GM12878 (cell line): ENCODE data around the gene ITSN2. TPM values are rescaled to one million over a fixed set of nuclear protein-coding genes. Genes with fewer than 3 reads are reported as not detected.

ENCODE experiments used
- ATAC-seq: fragments of 200-7000 bp; cut with Tn5 transposase; 3 replicates; pipeline ENCODE4 v1.9.1; 2020; ENCODE audit warnings: mild to moderate bottlenecking, moderate library complexity
- BruUV-seq: library from RNA; stranded (reverse); fragments of 400-500 nt; replicated peaks from 2 replicates; lab custom pipeline; 2021; lab: Mats Ljungman, UMichigan
- CTCF ChIA-PET: fragments of 300-600 bp; sonication (Branson Sonifier 250); formaldehyde crosslinking; extraction: SDS; loops from one replicate; lab custom pipeline; 2021; ENCODE audit warnings: inconsistent platforms; lab: Yijun Ruan, JAX
- POLR2A ChIA-PET: fragments of 350-600 bp; formaldehyde crosslinking; extraction: SDS; loops from one replicate; lab custom pipeline; 2021; ENCODE audit warnings: inconsistent platforms; lab: Charles Lee
- RAD21 ChIA-PET: fragments of 300-600 bp; sonication (Branson Sonifier 250); formaldehyde crosslinking; loops from one replicate; lab custom pipeline; 2023; ENCODE audit warnings: antibody characterized with exemption; ENCODE audit not compliant: unreplicated experiment; lab: Charles Lee
- SMC1A ChIA-PET: fragments of 300-600 bp; sonication (Branson Sonifier 250); formaldehyde crosslinking; loops from one replicate; lab custom pipeline; 2023; ENCODE audit not compliant: unreplicated experiment, uncharacterized antibody; lab: Charles Lee
- DNase-seq: peaks from one replicate; pipeline ENCODE4 v3.0.0-alpha.2; 2011; ENCODE audit warnings: low read depth, low spot score
- FAIRE-seq: peaks from 3 replicates; lab custom pipeline; 2011; peaks lifted over from hg19 to GRCh38; lab: Jason Lieb, UNC
- H2AFZ ChIP-seq: 2 replicates; pipeline ENCODE4 v1.6.0; 2011; ENCODE audit warnings: low read depth, low read length, control low read depth; ENCODE audit not compliant: control insufficient read depth
- H3K27ac ChIP-seq: 2 replicates; pipeline ENCODE4 v1.5.1; 2011; ENCODE audit warnings: control low read depth; ENCODE audit not compliant: control insufficient read depth, insufficient read depth
- H3K27me3 ChIP-seq, 2 experiments: replicated peaks in 1 of 2; 2 replicates each; pipeline versions ENCODE4 v1.6.0 to v1.6.1; 2011; ENCODE audit warnings: low read length in 1 of 2; ENCODE audit not compliant: control insufficient read depth in 2 of 2, insufficient read depth in 2 of 2
- H3K36me3 ChIP-seq, 2 experiments: 2 replicates each; pipeline ENCODE4 v1.5.1; 2011; ENCODE audit warnings: low read length in 1 of 2; ENCODE audit not compliant: control insufficient read depth in 2 of 2, insufficient read depth in 2 of 2
- H3K4me1 ChIP-seq: 2 replicates; pipeline ENCODE4 v1.6.1; 2011; ENCODE audit warnings: mild to moderate bottlenecking, low read length, moderate library complexity, mixed read lengths; ENCODE audit not compliant: control insufficient read depth, insufficient read depth
- H3K4me2 ChIP-seq: 2 replicates; pipeline ENCODE4 v1.6.0; 2011; ENCODE audit warnings: control low read depth; ENCODE audit not compliant: control insufficient read depth, insufficient read depth
- H3K4me3 ChIP-seq: fragments of 200-600 bp; sonication (generic); 2 replicates; pipeline ENCODE4 v1.5.1; 2016
- H3K79me2 ChIP-seq: 2 replicates; pipeline ENCODE4 v1.6.0; 2011; ENCODE audit warnings: low read length; ENCODE audit not compliant: control insufficient read depth, insufficient read depth
- H3K9ac ChIP-seq: 2 replicates; pipeline ENCODE4 v1.8.0; 2011; ENCODE audit warnings: low read length, control low read depth, mixed read lengths; ENCODE audit not compliant: control insufficient read depth, insufficient read depth
- H3K9me3 ChIP-seq: replicated peaks from 3 replicates; pipeline ENCODE4 v1.5.1; 2011; ENCODE audit warnings: mild to moderate bottlenecking, low read length; ENCODE audit not compliant: control insufficient read depth, insufficient read depth
- H4K20me1 ChIP-seq: 2 replicates; pipeline ENCODE4 v1.6.0; 2011; ENCODE audit not compliant: control insufficient read depth, insufficient read depth
- EZH2 ChIP-seq: IDR thresholded peaks from 2 replicates; pipeline ENCODE4 v1.6.1; 2012; ENCODE audit warnings: low read depth, mild to moderate bottlenecking, control low read depth, inconsistent platforms, low read length, borderline replicate concordance; ENCODE audit not compliant: control insufficient read depth
- NFYA ChIP-seq: IDR thresholded peaks from 2 replicates; pipeline ENCODE4 v1.6.1; 2011; ENCODE audit warnings: low read depth, mild to moderate bottlenecking, low read length, improper control_type of control experiment, borderline replicate concordance
- NRF1 ChIP-seq: conservative IDR thresholded peaks from 2 replicates; pipeline ENCODE4 v1.6.1; 2011; ENCODE audit warnings: mild to moderate bottlenecking, low read depth, low read length, improper control_type of control experiment
- POLR2AphosphoS2 ChIP-seq: IDR thresholded peaks from 2 replicates; pipeline ENCODE4 v1.6.1; 2011; ENCODE audit warnings: low read depth, mild to moderate bottlenecking, low read length, improper control_type of control experiment, moderate library complexity
- POU2F2 ChIP-seq: IDR thresholded peaks from 3 replicates; pipeline ENCODE4 v1.6.1; 2011; ENCODE audit warnings: low read depth, mild to moderate bottlenecking, low read length, borderline replicate concordance
- SIX5 ChIP-seq: IDR thresholded peaks from 2 replicates; pipeline ENCODE4 v1.6.1; 2011; ENCODE audit warnings: mild to moderate bottlenecking, low read depth, low read length, moderate library complexity; ENCODE audit not compliant: severe bottlenecking
- YY1 ChIP-seq: IDR thresholded peaks from 2 replicates; pipeline ENCODE4 v1.6.1; 2011; ENCODE audit warnings: low read depth, mild to moderate bottlenecking, low read length
- ZSCAN29 ChIP-seq: fragments of 450-650 bp; IDR thresholded peaks from 2 replicates; pipeline ENCODE4 v1.6.1; 2017; ENCODE audit warnings: mild to moderate bottlenecking, moderate library complexity
- WGBS: methylation state at CpG from one replicate; pipeline ENCODE4 v1.1.6; 2016; ENCODE audit warnings: low lambda C conversion rate; ENCODE audit not compliant: insufficient replicate concordance, insufficient coverage; ENCODE audit errors: missing lambda C conversion rate; 5-methylcytosine and 5-hydroxymethylcytosine counted together
- in situ Hi-C: fragments of 300-500 bp; cut with MboI; formaldehyde crosslinking; loops from 9 replicates; pipeline ENCODE4 v1.14.3; 2018; ENCODE audit warnings: mixed read lengths
- intact Hi-C: fragments of 100-400 bp; cut with micrococcal nuclease; formaldehyde crosslinking; loops from one replicate; pipeline ENCODE4 v1.14.2; 2022; ENCODE audit not compliant: unreplicated experiment
- polyA plus RNA-seq, 11 experiments: library from polyadenylated mRNA; depleted of rRNA in 4 of 11; unstranded in 6 of 11; stranded (reverse) in 5 of 11; fragments of >200 nt; fragmentation: Nextera tagmentation in 4 of 11; fragmentation: Illumina TruSeq in 1 of 11; extraction: Ambion mirVana in 4 of 11; extraction: Trizol in 1 of 11; gene quantifications; 1 replicate in 1 of 11; 2 replicates in 10 of 11; pipeline versions ENCODE4 v1.2.1 to v1.2.3, GENCODE V29; 2011 to 2016; ENCODE audit warnings: inconsistent platforms in 2 of 11, missing spikeins in 2 of 11, low read depth in 1 of 11
- total RNA-seq, 4 experiments: library from RNA; depleted of rRNA in 3 of 4; stranded (reverse); fragments of >200 nt in 3 of 4; fragmentation: Illumina TruSeq in 1 of 4; extraction: Trizol in 1 of 4; gene quantifications; 2 replicates each; pipeline versions ENCODE4 v1.2.1 to v1.2.3, GENCODE V29; 2013 to 2021
- TF ChIP-seq, protein P1 (sequence below): IDR thresholded peaks from 2 replicates; pipeline ENCODE4 v1.6.1; 2011; ENCODE audit warnings: borderline replicate concordance, low read depth, mild to moderate bottlenecking, moderate library complexity, mixed read lengths, low read length; ENCODE audit not compliant: insufficient read depth; ENCODE audit errors: extremely low read length
- TF ChIP-seq, protein P2 (sequence below): fragments of 450-650 bp; IDR thresholded peaks from 2 replicates; pipeline ENCODE4 v1.6.1; 2017; ENCODE audit warnings: mild to moderate bottlenecking, moderate library complexity
- TF ChIP-seq, protein P3 (sequence below): fragments of 450-650 bp; formaldehyde crosslinking; IDR thresholded peaks from 2 replicates; pipeline ENCODE4 v1.4.0; 2022; ENCODE audit warnings: mild to moderate bottlenecking, moderate library complexity

Gene ITSN2
- total and polyA plus RNA-seq, 10 of the 15 experiments (the other 5 are each of a cell fraction or from before 2014, with no cell fraction given): 20.5 to 80.0 (median 54.7) TPM

DNA sequence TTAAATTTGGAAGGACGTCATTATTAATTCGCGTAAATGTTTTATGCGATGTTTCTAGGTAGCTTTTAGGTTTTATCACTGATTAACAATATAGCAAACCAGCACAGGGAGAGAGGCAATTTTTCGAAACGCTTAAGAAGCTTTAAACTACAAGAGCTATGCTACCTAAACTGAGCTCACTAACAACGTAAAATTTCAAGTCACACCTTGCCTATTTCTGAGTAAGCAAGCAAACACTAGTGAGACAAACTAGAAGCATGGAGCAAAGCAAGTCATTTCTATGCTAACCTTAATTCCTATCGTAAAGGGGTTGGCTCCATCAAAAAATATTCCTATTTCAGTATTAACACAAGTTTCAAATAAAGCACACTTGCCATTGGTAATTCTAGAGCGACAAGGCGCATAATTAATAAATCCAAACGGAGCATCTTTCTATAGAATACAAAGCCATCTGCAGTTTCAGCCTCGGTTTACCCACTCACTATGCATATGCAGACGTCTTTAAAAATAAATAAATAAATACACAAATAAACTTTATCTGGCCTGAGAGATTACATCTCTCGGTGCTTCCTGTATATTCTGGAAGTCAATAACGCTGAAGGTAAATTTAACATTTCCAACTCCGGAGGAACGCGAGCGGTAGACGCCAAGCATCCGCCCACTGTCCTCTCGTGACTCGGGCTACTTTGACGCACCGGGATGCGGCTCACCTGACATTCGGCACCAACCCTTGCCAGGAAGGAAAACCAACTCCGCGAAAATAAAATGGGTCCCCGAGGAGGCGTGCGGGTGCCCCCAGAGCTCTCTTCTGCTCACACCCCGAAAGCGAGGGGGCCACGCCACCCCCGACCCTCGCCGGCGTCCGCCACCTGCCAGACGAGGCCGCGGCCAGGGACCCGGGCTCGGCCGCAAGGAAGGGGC lies 947 bp downstream of the ITSN2 start:
- Histone ChIP-seq H3K4me2 (peak overlapping the region; percentile 96), H4K20me1 (no peaks in the 10 kb centered on the region), H3K27me3 (no peaks in the 10 kb centered on the region), H3K79me2 (peaks cover 59% of the 10 kb centered on the region), H3K4me3 (peak overlapping the region; percentile 79), H3K9ac (peak overlapping the region; percentile 97), H3K36me3 (no peaks in the 10 kb centered on the region), H3K27ac (peak overlapping the region; percentile 93), H2AFZ (peak overlapping the region; percentile 92), H3K4me1 (peaks cover 8% of the 10 kb centered on the region), H3K9me3 (no peaks in the 10 kb centered on the region)
- ChIA-PET CTCF (interaction anchor here (0.8 to 2.1 kb wide), 7 partner anchors 8 to 276 kb away, joined by 3 to 16 read pairs (median 4); no protein-coding TSS in a partner anchor), POLR2A (interaction anchor here (0.6 to 4.5 kb wide), 10 partner anchors 8 to 714 kb away, joined by 3 to 36 read pairs (median 8); partner anchors contain the start of gene ATAD2B), RAD21 (interaction anchor here (0.5 to 3.5 kb wide), 12 partner anchors 9 to 83 kb away, joined by 3 to 32 read pairs (median 3); no protein-coding TSS in a partner anchor), SMC1A (interaction anchor here (0.7 to 4.2 kb wide), 16 partner anchors 11 to 276 kb away, joined by 3 to 44 read pairs (median 4); no protein-coding TSS in a partner anchor)
- peak; percentile 4 for ATAC-seq
- 1% methylated on average over 46 of the region's 46 CpGs for WGBS
- no peak for FAIRE-seq
- intact Hi-C loops (loop anchor here (2.0 kb wide), 1 partner anchor 17 kb away; no protein-coding TSS in a partner anchor), in situ Hi-C loops (loop anchor here (25.0 kb wide), 1 partner anchor 972 kb away; the partner anchor contains the start of gene KLHL29)
- BruUV-seq: TSS peak; percentile 58
- DNase-seq: no peak
- TF ChIP-seq YY1 (no peak), ZSCAN29 (no peak), NRF1 (no peak), SIX5 (no peak), EZH2 (no peak), POU2F2 (no peak), POLR2AphosphoS2 (0 out of 2 replicates have a peak, but pooled peaks have one; percentile 4), NFYA (no peak)
- TF ChIP-seq, protein P1, sequence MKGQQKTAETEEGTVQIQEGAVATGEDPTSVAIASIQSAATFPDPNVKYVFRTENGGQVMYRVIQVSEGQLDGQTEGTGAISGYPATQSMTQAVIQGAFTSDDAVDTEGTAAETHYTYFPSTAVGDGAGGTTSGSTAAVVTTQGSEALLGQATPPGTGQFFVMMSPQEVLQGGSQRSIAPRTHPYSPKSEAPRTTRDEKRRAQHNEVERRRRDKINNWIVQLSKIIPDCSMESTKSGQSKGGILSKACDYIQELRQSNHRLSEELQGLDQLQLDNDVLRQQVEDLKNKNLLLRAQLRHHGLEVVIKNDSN: no peak
- TF ChIP-seq, protein P2, sequence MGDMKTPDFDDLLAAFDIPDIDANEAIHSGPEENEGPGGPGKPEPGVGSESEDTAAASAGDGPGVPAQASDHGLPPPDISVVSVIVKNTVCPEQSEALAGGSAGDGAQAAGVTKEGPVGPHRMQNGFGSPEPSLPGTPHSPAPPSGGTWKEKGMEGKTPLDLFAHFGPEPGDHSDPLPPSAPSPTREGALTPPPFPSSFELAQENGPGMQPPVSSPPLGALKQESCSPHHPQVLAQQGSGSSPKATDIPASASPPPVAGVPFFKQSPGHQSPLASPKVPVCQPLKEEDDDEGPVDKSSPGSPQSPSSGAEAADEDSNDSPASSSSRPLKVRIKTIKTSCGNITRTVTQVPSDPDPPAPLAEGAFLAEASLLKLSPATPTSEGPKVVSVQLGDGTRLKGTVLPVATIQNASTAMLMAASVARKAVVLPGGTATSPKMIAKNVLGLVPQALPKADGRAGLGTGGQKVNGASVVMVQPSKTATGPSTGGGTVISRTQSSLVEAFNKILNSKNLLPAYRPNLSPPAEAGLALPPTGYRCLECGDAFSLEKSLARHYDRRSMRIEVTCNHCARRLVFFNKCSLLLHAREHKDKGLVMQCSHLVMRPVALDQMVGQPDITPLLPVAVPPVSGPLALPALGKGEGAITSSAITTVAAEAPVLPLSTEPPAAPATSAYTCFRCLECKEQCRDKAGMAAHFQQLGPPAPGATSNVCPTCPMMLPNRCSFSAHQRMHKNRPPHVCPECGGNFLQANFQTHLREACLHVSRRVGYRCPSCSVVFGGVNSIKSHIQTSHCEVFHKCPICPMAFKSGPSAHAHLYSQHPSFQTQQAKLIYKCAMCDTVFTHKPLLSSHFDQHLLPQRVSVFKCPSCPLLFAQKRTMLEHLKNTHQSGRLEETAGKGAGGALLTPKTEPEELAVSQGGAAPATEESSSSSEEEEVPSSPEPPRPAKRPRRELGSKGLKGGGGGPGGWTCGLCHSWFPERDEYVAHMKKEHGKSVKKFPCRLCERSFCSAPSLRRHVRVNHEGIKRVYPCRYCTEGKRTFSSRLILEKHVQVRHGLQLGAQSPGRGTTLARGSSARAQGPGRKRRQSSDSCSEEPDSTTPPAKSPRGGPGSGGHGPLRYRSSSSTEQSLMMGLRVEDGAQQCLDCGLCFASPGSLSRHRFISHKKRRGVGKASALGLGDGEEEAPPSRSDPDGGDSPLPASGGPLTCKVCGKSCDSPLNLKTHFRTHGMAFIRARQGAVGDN: no peak
- TF ChIP-seq, protein P3, sequence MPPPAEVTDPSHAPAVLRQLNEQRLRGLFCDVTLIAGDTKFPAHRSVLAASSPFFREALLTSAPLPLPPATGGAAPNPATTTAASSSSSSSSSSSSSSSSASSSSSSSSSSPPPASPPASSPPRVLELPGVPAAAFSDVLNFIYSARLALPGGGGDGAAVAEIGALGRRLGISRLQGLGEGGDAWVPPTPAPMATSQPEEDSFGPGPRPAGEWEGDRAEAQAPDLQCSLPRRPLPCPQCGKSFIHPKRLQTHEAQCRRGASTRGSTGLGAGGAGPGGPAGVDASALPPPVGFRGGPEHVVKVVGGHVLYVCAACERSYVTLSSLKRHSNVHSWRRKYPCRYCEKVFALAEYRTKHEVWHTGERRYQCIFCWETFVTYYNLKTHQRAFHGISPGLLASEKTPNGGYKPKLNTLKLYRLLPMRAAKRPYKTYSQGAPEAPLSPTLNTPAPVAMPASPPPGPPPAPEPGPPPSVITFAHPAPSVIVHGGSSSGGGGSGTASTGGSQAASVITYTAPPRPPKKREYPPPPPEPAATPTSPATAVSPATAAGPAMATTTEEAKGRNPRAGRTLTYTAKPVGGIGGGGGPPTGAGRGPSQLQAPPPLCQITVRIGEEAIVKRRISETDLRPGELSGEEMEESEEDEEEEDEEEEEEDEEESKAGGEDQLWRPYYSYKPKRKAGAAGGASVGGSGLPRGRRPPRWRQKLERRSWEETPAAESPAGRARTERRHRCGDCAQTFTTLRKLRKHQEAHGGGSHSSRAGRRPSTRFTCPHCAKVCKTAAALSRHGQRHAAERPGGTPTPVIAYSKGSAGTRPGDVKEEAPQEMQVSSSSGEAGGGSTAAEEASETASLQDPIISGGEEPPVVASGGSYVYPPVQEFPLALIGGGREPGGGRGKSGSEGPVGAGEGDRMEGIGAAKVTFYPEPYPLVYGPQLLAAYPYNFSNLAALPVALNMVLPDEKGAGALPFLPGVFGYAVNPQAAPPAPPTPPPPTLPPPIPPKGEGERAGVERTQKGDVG (CRISPR knock-in tag): no peak
